ENCODE results near the gene SLFN12L.
"Not testable (repeated sequence)": the region's sequence is repeated elsewhere in the genome, so short reads cannot be mapped to it uniquely, and the experiment has no call there.

Gene SLFN12L

GRCh38 chr17:35537601-35538141 is at the start of gene SLFN12L:
SLFN12L (minus strand) TSS chr17:35537678; CDS start chr17:35522364, 15,314 bp downstream.
- no peak for TF ChIP-seq POLR2A (IDR thresholded peaks at IDR 0.05; ENCODE audit: low read depth, low read length)
- no peak for DNase-seq (ENCODE audit: insufficient read length, low spot score)
- no peak for FAIRE-seq

- DNase-seq (ENCODE audit: insufficient read length, low spot score): no peak
- FAIRE-seq: no peak
- TF ChIP-seq POLR2A (IDR thresholded peaks at IDR 0.05; ENCODE audit: low read depth, low read length): no peak
These were observed 49.1 kb upstream of the SLFN12L start for GRCh38 chr17:35586569-35587073.

- TF ChIP-seq POLR2A (IDR thresholded peaks at IDR 0.05; ENCODE audit: low read depth, low read length): no peak
- DNase-seq (ENCODE audit: insufficient read length, low spot score) (no peak), FAIRE-seq (no peak)
These were observed 46.6 kb upstream of the SLFN12L start for GRCh38 chr17:35584061-35584460.

GRCh38 chr17:35578929-35579432 is 41.5 kb upstream of the SLFN12L start:
- TF ChIP-seq POLR2A (IDR thresholded peaks at IDR 0.05; ENCODE audit: low read depth, low read length): no peak
- FAIRE-seq (no peak), DNase-seq (ENCODE audit: insufficient read length, low spot score) (no peak)

- DNase-seq (ENCODE audit: insufficient read length, low spot score) (peak; percentile 65), FAIRE-seq (no peak)
- TF ChIP-seq POLR2A (IDR thresholded peaks at IDR 0.05; ENCODE audit: low read depth, low read length): peak; percentile 88
These were observed 40.9 kb upstream of the SLFN12L start, which contains the start of gene PEX12 for GRCh38 chr17:35578197-35578928. PEX12 (minus strand) TSS chr17:35578571; CDS start chr17:35578021, 550 bp downstream.

GRCh38 chr17:35577830-35578196 is 40.3 kb upstream of the SLFN12L start:
- no peak for TF ChIP-seq POLR2A (IDR thresholded peaks at IDR 0.05; ENCODE audit: low read depth, low read length)
- FAIRE-seq: no peak
- no peak for DNase-seq (ENCODE audit: insufficient read length, low spot score)

GRCh38 chr17:35575759-35576158 is 38.3 kb upstream of the SLFN12L start:
- FAIRE-seq: no peak
- no peak for DNase-seq (ENCODE audit: insufficient read length, low spot score)
- no peak for TF ChIP-seq POLR2A (IDR thresholded peaks at IDR 0.05; ENCODE audit: low read depth, low read length)

GRCh38 chr17:35569405-35569804 is 31.9 kb upstream of the SLFN12L start:
- FAIRE-seq (no peak), DNase-seq (ENCODE audit: insufficient read length, low spot score) (no peak)
- TF ChIP-seq POLR2A (IDR thresholded peaks at IDR 0.05; ENCODE audit: low read depth, low read length): no peak

- no peak for TF ChIP-seq POLR2A (IDR thresholded peaks at IDR 0.05; ENCODE audit: low read depth, low read length)
- no peak for FAIRE-seq
- DNase-seq (ENCODE audit: insufficient read length, low spot score): no peak
These were observed 31.1 kb upstream of the SLFN12L start for GRCh38 chr17:35568561-35568960.

- no peak for TF ChIP-seq POLR2A (IDR thresholded peaks at IDR 0.05; ENCODE audit: low read depth, low read length)
- DNase-seq (ENCODE audit: insufficient read length, low spot score) (no peak), FAIRE-seq (no peak)
These were observed 29.5 kb upstream of the SLFN12L start for GRCh38 chr17:35566968-35567367.

GRCh38 chr17:35563181-35563580 is 25.7 kb upstream of the SLFN12L start:
- not testable (repeated sequence) for DNase-seq (ENCODE audit: insufficient read length, low spot score); FAIRE-seq

GRCh38 chr17:35560703-35561102 is 23.2 kb upstream of the SLFN12L start, which contains the start of gene SLFN14:
SLFN14 (minus strand) TSS chr17:35560819; CDS start chr17:35558062, 2,757 bp downstream.
- TF ChIP-seq POLR2A (IDR thresholded peaks at IDR 0.05; ENCODE audit: low read depth, low read length): no peak

GRCh38 chr17:35559495-35560210 is 22.2 kb upstream of the SLFN12L start:
- no peak for TF ChIP-seq POLR2A (IDR thresholded peaks at IDR 0.05; ENCODE audit: low read depth, low read length)
- DNase-seq (ENCODE audit: insufficient read length, low spot score) (no peak), FAIRE-seq (no peak)

More at GRCh38 chr17:35560703-35561102, 23.2 kb upstream of the SLFN12L start, which contains the start of gene SLFN14:
- FAIRE-seq (no peak), DNase-seq (ENCODE audit: insufficient read length, low spot score) (no peak)

- no peak for FAIRE-seq
- no peak for TF ChIP-seq POLR2A (IDR thresholded peaks at IDR 0.05; ENCODE audit: low read depth, low read length)
- DNase-seq (ENCODE audit: insufficient read length, low spot score): no peak
These were observed 19.9 kb upstream of the SLFN12L start for GRCh38 chr17:35557353-35557752.

Measured in H54 (cell line).